22Rv1 (cell line): ENCODE data around the gene STOML3.

Experiments
- ZFX ChIP-seq: fragments of 450-650 bp; IDR thresholded peaks from 2 replicates; pipeline ENCODE4 v1.6.1; 2017; ENCODE audit warnings: antibody characterized with exemption, borderline replicate concordance
- TF ChIP-seq, protein P1 (sequence below): fragments of 450-650 bp; IDR thresholded peaks from 2 replicates; pipeline ENCODE4 v1.5.1; 2017; ENCODE audit warnings: mild to moderate bottlenecking

DNA sequence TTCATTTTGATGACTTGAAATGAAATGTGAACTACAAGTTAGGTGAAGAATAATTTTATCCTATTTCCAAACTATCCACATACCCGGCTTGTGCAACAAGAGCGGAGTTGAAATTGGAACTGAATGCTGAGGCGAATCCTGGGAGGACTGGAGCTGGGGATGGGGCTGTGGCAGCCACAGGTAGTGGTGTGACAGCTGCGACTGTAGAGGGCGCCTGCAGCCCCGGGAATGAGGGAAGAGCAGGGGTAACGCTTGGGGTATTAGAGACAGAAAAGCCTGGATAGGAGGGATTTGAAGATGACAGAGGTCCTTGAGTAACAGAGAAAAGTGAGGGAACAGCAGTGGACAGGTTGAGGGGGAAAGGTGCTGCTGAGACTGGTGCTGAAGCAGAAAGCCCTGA lies 22.0 kb upstream of the STOML3 start:
- TF ChIP-seq, protein P1, sequence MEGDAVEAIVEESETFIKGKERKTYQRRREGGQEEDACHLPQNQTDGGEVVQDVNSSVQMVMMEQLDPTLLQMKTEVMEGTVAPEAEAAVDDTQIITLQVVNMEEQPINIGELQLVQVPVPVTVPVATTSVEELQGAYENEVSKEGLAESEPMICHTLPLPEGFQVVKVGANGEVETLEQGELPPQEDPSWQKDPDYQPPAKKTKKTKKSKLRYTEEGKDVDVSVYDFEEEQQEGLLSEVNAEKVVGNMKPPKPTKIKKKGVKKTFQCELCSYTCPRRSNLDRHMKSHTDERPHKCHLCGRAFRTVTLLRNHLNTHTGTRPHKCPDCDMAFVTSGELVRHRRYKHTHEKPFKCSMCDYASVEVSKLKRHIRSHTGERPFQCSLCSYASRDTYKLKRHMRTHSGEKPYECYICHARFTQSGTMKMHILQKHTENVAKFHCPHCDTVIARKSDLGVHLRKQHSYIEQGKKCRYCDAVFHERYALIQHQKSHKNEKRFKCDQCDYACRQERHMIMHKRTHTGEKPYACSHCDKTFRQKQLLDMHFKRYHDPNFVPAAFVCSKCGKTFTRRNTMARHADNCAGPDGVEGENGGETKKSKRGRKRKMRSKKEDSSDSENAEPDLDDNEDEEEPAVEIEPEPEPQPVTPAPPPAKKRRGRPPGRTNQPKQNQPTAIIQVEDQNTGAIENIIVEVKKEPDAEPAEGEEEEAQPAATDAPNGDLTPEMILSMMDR, result peak; percentile 32
- TF ChIP-seq ZFX, result no peak
